HG03442 (cell line): ENCODE data around the gene ATP2A1.

Experiments
- ATAC-seq: cut with Tn5 transposase; IDR thresholded peaks from one replicate; pipeline ENCODE4 v1.9.1; 2021; ENCODE audit warnings: mild to moderate bottlenecking, moderate library complexity; ENCODE audit not compliant: unreplicated experiment

Gene ATP2A1

DNA sequence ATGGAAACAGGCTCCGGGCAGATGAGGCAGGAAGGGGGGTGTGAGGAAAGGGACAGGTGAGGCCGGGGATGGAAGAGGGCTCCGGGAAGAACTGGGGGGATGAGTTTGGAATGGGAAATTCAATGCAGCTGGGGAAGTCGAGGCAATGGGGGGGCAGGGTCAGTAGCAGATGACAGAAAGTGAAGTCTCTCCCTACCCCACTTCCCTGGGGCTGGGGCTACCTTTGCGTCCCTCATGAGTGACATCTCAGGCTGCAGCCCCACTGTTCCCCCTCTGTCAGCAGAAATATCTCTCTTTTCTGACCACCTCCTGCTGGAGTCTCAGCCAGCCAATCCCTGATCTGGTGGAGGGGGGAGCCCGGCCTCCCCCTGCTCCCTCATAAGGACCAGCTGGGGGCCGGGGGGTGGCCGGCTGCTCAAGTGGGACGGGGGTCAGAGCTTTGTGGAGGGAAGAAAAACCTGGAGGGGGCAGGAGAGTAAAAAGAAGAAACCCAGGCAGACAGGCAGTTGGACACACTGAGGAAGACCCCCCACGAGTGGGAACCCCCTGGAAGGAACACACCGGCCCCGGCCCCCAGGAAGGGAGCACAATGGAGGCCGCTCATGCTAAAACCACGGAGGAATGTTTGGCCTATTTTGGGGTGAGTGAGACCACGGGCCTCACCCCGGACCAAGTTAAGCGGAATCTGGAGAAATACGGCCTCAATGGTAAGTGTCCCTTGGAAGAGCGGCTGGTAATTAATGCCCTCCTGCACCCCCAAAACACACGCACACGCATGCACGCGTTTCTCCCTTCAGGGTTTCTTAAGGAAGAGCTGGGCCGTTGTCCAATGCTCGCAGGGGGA is at the start of gene ATP2A1:
ATP2A1 (plus strand) TSS at position 406 of the 844 bp plus-strand sequence; CDS start at position 590, 184 bp downstream.
- no peak for ATAC-seq

DNA sequence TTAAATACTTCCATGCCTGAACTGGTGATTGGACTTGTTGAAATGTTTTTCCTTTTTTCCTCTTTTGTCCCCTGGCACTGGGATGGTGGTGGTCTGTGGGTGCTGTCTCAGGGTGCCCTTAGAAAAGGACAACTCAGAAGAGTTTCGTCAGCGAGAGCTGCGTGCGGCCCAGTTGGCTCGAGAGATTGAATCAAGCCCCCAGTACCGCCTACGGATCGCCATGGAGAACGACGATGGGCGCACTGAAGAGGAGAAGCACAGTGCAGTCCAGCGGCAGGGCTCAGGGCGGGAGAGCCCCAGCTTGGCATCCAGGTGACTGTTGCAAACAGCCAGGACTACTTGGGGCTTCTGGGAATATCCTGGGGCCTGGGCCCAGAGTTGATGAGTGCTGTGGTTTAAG is 48.5 kb upstream of the ATP2A1 start:
- no peak for ATAC-seq

DNA sequence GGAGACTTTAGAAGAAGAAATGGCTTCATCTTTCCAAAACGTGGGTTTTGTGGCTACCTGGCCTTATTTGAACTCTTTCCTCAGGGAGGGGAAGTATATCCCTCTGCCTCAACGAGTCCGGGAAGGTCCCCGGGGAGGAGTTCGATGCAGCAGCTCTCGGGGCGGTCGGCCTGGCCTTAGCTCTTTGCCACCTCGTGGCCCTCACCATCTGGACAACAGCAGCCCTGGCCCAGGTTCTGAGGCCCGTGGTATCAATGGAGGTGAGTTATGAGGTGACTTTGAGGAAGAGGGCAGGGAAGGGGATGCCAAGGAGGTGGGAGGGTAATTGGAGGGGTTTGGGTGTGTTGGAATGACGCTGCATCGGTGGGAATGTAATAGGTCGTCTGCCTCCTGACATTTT is 47.8 kb upstream of the ATP2A1 start:
- no peak for ATAC-seq

DNA sequence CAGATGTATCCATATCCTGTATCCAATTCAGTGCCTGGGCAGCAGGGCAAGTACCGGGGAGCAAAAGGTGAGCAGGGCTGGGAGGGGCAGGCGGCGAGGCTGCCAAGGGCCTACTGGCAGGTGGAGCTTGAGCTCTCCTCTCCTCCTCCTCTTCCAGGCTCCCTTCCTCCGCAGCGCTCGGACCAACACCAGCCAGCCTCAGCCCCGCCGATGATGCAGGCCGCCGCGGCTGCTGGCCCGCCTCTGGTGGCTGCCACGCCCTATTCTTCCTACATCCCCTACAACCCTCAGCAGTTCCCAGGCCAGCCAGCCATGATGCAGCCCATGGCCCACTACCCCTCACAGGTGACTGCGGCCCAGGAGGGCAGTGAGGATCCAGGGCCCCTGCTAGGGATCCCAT is 43.9 kb upstream of the ATP2A1 start:
- no peak for ATAC-seq

DNA sequence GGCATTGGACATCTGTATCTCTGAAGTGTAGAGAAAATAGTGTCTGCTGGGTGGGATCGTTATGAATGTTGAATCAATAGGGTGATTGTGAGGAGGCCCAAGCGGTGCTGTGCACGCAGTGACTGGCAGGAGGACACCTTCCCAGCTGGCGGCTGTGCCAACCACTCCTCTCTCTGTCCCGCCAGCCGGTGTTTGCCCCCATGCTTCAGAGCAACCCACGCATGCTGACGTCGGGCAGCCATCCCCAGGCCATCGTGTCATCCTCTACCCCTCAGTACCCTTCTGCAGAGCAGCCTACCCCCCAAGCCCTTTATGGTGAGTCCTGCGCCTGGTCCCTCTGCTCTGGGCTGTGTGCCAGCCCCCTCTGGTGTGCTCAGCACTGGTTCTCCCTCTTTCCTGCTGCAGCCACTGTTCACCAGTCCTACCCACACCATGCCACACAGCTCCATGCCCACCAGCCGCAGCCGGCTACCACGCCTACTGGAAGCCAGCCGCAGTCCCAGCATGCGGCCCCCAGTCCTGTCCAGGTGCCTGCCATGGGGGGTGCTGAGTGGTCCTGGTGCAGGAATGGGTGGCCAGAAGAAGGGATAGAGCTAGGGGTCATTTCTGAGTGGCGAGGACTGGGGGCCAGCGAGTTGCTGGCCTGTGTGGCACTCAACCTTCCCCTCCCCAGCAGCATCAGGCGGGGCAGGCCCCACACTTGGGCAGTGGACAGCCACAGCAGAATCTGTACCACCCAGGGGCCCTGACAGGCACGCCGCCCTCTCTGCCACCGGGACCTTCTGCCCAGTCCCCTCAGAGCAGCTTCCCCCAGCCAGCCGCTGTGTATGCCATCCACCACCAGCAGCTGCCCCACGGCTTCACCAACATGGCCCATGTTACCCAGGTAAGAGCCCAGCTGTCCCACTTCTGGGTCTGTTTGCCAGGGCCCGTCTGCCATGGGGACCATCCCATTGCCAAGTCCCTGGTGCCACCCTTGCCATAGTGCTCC is 43.1 kb upstream of the ATP2A1 start:
- ATAC-seq = no peak

DNA sequence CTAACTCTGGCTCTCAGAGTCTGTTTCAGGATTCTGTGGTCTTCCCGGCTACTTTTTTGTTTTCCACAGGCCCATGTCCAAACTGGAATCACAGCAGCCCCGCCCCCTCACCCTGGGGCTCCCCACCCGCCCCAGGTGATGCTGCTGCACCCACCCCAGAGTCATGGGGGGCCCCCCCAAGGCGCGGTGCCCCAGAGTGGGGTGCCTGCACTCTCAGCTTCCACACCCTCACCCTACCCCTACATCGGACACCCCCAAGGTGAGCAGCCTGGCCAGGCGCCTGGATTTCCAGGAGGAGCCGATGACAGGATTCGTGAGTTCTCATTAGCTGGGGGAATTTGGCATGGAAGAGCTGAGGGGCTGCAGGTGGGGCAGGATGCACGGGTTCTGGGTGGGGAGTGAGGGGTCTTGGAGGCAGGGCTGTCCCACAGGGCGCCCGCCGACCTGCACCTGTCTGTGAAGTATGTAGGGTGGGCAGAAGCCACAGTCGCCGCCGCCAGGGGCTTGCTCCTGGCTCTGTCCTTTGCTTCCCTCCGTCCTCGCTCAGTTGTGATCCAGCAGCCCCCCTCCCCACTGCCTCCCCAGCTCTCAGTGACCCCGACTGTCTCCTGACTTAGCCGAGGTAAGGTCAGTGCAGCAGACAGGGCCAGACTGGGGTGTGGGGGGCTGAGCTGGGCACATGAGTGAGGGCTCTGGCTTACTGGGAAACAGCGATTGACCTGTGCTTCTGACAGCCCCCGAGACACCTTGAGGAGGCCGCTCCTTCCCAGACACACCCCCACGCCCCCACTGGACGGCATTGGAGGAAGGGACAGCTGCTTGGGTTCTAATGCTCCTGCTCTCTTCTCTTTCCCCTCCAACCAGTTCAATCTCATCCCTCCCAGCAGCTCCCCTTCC is 42.2 kb upstream of the ATP2A1 start:
- ATAC-seq = no peak

DNA sequence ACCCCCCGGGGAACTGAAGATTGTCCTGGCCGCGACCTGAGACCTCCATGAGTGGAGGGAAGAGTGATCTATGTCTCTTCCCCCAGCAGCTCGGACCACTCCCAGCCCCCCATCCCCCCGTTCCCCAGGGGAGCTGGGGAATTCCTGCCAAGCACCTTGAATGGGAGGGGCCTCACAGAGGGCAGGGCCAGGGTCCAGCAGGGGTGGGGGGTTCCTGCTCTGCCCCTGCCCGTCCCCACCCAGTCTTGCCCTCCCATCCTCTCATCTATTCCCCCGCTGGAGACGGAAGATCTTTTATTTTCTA is 41.6 kb upstream of the ATP2A1 start:
- no peak for ATAC-seq

DNA sequence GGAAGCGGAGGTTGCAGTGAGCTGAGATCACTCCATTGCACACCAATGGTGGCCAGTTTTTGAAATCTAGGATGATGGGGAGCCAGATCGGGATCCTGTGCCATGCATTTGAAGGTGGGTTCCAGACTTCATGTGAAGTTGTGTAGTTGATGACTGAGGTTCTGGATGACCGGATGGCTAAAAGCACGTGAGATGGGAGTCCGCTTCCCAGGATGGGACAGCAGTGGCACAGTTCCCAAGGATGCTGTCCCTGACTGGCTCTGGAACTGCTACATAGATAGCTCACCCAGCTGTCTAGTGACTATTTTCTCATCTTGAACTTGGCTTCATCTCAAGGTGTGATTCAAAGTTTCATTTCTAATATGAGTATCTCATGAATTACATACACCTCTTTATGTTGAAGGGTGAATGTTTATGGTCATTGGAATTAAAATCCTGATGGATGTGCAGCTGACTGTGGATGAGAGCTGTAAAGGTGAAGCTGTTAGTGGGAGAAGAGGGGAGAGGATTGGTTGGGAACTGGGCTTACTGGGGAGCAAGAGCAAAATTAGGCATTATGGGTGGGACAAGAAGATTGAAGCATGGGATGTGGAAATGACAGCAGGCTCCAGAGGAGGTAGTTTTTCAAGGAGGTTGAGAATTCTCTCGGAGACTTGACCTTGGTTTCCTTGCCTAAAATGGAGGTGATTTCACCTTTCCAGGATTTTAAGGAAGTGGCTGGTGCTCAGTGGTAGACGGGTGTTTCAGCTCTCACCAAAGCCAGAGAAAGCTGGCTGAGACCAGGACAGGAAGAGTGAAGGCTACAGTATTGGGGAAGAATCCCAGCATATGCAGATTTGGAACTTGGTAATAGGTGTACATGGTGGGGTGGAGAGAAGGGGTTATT is 40.4 kb upstream of the ATP2A1 start:
- no peak for ATAC-seq

DNA sequence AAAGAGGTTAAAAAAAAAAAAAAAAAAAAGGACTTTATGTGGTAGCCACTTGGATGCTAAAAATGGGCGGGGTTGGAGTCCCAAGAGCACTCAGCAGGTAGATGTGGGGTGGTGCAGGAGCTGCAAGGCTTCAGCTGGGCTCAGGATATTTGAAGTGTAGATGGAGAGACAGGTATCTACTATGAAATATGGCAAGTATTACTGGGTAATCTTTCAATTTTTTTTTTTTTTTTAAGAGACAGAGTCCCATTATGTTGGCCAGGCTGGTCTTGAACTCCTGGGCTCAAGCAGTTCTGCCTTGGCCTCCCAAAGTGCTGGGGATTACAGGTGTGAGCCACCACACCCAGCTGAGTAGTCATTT is 39.8 kb upstream of the ATP2A1 start:
- ATAC-seq = no peak

DNA sequence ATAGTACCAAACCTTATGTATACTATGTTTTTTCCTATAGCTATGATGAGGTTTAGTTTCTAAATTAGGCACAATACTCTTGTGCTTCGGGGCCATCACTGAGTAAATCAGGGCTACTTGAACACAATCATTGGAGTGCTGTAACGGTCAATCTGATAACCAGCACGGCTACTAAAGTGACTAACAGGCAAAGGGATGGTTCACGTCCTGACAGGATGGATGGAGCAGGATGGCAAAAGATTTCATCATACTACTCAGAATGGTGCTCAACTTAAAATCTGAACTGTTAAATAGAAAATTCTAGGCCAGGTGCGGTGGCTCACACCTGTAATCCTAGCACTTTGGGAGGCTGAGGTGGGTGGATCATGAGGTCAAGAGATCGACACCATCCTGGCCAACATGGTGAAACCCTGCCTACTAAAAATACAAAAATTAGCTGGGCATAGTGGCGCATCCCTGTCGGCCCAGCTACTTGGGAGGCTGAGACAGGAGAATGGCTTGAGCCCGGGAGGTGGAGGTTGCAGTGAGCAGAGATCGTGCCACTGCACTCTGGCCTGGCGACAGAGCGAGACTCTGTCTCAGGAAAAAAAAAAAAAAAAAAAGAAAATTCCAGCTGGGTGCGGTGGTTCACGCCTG is 39.2 kb upstream of the ATP2A1 start:
- ATAC-seq = no peak

DNA sequence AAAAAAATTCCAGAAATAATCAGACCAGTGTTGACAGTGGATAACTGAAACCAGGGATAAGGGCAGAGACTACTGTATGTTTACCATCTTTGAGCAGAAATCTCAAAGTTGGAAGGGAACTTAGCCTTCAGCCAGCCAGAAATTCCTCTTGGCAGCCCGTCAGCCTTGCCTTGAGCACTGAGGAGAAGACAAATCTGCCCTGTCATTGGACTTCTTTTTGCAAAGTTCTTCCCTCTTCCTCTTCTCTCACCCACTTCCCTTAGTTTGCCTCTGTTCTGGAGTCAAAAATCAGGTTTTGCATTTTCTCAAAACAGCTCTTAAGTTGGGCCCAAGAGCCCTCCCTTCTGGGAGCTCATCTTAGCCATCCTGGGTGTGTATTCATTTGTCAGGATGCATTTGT is 38.4 kb upstream of the ATP2A1 start:
- ATAC-seq = no peak

DNA sequence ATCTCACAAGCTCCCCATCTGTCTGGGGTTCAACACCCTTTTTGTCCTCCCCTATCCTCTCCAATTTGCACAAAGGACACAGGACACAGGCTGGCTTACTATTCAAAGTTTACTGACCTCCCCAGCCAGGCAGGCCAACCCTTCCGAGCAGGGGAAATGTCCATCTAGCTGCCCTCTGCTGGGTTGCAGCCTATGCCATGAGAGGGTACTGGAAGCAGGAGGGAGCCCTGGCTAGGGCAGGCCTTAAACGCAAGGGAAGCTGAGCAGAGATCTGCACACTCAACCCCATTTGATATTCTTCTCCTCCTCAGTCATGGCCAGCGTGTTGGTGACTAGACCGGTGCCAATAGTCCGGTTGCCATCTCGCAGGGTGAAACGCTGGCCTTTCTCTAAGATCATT is 35.6 kb upstream of the ATP2A1 start:
- no peak for ATAC-seq

DNA sequence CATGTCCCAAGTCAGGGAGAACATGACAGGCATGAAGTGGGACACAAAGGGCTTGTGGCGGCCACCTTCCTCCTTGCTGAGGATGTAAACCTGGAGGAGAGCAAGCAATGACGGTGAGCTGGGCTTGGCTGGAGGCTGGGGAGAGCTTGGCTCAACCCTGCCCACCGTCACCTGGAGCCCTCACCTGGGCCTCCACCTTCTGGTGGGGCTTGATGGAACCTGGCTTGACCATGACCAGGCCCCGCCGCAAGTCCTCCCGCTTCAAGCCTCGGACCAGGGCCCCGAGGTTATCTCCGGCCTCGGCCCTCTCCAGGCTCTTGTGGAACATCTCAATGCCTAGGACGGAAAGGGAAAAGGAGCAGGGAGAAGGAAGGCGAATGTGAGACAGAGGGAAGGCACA is 34.5 kb upstream of the ATP2A1 start:
- no peak for ATAC-seq

DNA sequence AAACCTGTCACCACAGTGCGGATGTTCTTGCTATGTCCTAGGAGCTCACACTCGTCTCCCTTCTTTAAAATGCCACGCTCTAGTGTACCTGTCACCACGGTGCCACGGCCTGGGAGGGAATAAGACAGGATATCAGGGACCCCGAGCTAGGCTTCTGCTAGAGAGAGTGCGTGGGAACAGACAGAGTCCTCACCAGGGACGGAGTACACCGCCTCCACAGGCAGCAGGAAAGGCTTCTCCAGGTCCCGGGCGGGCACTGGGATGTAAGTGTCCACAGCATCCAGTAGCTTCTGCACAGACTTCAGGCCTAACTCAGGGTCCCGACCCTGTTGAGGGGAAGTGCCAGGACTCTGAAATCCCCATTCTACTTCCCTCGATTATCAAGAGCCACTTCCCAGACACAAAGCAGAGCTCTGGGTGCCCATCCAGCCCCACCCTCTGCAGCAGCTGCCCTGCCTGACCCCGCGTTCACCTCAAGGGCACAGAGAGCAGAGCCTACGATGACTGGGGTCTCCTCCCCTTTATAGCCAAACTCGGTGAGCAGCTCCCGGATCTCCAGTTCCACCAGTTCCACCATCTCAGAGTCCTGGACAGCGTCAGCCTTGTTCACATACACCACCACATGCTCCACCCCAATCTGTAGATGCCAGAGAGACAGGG is 33.9 kb upstream of the ATP2A1 start:
- no peak for ATAC-seq

DNA sequence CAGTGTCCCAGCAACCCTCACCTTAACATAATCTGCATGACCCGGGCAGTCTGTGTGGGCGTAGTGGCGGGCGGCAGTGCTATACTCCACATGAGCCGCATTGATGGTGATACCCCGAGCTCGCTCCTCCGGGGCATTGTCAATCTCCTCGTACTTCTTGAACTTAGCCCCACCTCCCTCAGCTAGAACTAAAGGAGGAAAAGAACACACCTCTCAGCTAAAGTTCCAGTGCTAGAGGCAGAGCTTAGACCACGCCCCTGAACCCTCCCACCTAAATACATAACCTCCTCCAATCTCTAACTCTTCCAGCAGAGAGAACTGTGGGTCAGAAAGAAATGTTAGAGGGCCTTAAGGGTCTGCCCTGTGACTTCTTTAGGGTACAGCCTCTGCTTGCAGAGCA is 33.0 kb upstream of the ATP2A1 start:
- ATAC-seq = no peak

DNA sequence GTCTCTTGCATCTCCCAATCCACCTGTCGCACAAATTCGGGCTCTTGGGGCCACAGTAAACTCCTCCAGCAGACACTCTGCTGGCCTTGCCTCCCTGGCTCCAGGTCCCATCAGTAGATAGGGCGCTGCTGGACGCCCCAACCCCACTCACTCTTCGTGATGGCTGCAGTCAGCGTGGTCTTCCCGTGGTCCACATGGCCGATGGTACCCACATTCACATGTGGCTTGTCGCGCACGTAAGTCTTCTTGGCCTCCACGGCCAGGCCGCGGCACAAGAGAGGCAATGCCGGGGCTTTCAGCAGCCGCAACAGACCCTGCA is 32.6 kb upstream of the ATP2A1 start:
- ATAC-seq = no peak

DNA sequence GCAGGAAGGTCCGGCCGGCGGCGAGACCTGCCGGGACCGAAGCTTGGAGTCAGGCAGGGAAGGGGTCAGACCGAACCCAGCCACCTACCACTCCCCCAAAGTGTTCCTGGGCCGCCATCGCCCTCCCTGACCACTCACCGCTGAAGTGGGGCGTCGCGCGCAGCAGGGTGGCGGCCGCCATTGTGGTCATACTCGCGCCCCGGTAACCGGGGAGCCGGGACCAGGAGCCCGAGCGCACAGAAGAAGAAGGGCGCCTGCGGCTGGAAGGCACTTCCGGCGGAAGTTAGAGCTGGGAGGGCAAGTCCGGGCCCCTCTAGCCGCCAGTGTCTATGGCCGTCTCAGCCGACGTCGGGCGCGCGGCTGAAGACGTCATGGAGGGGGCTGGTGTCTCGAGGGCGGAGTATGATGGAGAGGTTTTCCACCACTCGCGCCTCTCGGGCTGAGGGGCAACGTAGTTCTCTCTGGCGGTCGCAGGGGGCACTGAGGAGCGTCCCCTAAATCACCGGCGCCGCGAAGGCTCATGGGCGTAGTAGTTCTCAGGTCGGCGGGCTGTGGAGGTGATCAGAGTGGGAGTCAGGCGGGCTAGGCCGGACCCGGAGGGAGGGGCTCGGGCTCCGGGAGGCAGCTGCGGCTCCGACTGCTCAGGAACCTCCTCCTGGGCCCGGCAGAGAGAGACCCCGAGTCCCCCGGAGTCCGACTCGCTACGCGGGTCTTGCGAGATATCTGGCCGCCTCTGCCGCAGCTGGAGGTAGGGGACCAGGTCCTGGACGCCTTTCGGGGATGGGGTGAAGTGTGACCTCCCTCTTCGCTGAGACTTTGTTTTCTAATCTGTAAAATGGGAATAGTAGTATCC is 32.0 kb upstream of the ATP2A1 start, which contains the start of gene TUFM:
TUFM (minus strand) TSS at position 269 of the 853 bp plus-strand sequence; CDS start at position 190, 79 bp downstream.
- peak; percentile 91 for ATAC-seq

DNA sequence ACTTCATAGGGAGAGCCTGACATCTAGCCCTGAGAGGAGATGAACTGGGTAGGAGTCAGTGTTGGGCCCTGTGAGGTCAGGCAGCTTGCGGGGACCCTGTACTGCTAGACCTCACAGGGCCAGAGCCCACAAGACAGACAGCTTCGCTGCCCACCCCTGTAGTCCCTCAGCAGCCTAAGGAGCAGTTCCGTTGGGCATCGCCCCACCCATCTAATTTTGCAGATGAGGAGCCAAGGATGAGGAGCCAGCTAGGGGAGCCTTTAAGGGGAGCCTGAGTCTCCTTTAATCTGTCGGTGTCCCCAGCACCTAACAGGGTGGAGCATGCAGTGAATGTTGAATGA is 31.4 kb upstream of the ATP2A1 start:
- no peak for ATAC-seq
